DOHH2 (cell line): Measurements from ENCODE around the gene OBSCN.

Experiments used
- EZH2phosphoT487 ChIP-seq: fragments of 200-600 bp; sonication (generic); IDR thresholded peaks from 2 replicates; pipeline ENCODE4 v1.6.1; 2017; ENCODE audit warnings: borderline replicate concordance, mild to moderate bottlenecking, antibody characterized with exemption, low read length, moderate library complexity, mixed read lengths
- TF ChIP-seq, protein P1 (sequence below): fragments of 200-600 bp; sonication (generic); IDR thresholded peaks from one replicate; pipeline ENCODE4 v1.5.1; 2014; ENCODE audit warnings: antibody characterized with exemption, mild to moderate bottlenecking, low read depth, low read length; ENCODE audit not compliant: poor library complexity, severe bottlenecking

DNA sequence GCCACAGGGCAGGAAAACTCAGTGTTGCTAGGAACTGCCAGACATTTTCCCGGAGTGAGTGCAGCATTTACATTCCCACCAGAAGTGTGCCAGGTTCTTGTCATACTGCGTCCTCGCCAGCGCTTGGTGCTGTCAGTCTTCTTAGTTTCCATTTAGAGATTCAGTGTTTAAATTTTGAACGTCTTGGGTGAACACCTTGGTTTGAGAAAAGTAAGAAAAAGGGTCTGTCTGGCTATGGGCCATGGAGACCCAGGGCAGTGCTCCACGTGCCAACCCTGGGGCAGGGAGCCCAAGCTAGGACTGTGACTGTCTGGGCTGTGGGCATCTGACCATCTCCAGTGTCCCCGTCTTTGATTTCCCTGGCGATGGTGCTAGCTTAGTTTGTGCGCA is 26.2 kb upstream of the OBSCN start:
- TF ChIP-seq, protein P1, sequence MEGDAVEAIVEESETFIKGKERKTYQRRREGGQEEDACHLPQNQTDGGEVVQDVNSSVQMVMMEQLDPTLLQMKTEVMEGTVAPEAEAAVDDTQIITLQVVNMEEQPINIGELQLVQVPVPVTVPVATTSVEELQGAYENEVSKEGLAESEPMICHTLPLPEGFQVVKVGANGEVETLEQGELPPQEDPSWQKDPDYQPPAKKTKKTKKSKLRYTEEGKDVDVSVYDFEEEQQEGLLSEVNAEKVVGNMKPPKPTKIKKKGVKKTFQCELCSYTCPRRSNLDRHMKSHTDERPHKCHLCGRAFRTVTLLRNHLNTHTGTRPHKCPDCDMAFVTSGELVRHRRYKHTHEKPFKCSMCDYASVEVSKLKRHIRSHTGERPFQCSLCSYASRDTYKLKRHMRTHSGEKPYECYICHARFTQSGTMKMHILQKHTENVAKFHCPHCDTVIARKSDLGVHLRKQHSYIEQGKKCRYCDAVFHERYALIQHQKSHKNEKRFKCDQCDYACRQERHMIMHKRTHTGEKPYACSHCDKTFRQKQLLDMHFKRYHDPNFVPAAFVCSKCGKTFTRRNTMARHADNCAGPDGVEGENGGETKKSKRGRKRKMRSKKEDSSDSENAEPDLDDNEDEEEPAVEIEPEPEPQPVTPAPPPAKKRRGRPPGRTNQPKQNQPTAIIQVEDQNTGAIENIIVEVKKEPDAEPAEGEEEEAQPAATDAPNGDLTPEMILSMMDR: no peak
- TF ChIP-seq EZH2phosphoT487: no peak
